Measurements from ENCODE around the gene RBM18. TPM values are rescaled to one million over a fixed set of nuclear protein-coding genes. Genes with fewer than 3 reads are reported as not detected.

The RBM18 gene, protein sequence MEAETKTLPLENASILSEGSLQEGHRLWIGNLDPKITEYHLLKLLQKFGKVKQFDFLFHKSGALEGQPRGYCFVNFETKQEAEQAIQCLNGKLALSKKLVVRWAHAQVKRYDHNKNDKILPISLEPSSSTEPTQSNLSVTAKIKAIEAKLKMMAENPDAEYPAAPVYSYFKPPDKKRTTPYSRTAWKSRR
- 9.1 and 15.7 TPM in 2 replicates for total RNA-seq (2014; rRNA removed; shearing (Covaris generic))

DNA sequence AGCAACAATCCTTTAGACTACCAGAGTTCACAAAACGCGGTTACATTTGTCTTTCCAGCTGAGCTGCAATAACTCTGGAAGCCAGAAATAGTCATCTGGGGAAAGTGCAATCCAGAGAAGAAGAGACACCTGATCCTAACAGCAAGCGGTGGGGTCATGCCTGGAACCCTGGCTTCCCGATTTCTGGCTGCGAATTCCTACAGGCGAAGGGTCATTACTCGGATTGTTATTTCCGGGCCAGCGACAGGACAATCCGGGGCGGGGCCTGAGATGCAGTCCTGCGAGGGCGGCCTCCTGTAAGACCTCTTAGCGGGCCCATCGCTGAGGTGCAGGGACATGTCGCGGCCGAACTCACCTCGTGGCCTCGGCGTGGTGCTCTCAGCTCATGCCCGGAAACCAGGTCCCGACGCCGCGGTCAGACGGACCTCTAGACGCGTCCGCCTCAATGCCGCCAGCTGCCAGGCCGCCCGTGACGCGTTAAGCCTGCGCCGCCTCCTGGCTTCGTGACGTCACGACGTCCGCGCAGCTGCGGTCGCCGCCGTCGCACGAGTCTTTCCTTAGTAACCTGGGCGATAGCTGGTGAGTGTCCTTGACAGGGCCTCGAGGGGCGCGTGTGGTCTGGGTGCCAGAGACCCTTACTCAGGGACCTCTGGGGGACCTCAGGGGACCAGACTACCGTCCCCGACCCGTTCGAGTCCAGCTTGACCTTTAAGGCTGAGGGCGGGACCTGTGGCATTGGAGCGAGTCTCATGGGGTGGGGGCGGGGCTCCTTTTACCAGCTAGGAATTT lies at the start of gene RBM18, which contains the start of gene MRRF:
RBM18 (minus strand) TSS at position 481 of the 789 bp plus-strand sequence. CDS start 3,348 bp downstream, outside the sequence.
MRRF (plus strand) TSS at position 523 of the 789 bp plus-strand sequence. CDS start 6,010 bp downstream, outside the sequence.
- peak; percentile 92 for DNase-seq (ENCODE audit: low spot score)

DNA sequence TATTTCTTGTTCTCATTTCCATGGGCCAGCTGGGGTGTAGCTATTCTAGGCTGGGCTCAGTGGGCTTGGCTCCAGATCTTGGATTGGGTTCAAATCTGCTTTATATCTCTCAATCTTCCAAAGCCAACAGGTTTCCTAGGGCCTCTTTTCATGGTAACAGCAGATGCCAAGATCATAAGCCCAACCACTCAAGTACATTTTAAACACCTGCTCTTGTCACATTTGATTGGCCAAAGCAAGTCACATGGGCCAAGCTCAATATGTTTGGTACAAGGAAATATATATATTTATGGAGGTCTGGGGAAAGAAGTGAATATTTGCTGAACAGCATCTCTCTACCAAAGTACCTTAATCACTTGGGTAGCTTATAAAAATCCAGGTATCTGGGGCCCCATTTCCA lies 49.5 kb upstream of the RBM18 start:
- DNase-seq (ENCODE audit: low spot score) = no peak

DNA sequence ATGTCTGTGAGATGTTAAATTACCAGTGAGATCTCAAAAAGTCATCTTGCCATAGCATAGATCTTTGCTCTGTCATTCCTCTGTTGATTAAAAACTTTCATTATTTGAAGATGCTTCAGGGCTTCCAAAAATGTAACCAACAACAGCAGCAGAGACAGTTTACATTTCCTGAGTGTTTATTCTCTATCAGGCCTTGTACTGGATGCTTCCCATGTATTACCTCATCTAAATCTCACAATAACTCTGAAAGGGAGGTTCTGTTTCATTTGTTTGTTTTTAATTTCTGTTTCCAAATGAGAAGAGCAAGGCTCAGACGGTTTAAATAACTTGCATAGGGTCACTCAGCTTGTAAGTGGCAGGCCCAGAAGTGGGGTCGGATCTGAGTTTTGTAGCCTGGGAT lies 45.2 kb upstream of the RBM18 start:
- DNase-seq (ENCODE audit: low spot score) = no peak

DNA sequence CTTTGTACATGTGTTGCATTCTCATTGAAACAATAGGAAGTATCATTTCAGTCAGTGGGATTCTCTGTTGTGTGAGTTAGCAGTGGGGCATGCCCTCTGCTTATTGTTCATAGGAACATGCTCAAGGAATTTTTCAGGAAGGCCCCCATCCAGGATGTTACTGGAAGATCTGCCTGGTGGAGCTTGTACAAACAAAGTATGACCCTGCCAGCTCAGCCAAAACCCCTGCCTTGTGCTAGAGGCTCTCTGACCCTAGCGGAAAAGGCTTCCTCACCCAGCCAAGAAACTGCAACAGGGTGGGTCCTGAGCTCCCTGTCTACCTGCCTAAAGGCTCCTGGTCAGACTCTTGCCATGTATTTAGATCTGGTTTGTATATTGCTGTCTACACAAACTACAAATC lies 43.3 kb upstream of the RBM18 start:
- DNase-seq (ENCODE audit: low spot score) = no peak

DNA sequence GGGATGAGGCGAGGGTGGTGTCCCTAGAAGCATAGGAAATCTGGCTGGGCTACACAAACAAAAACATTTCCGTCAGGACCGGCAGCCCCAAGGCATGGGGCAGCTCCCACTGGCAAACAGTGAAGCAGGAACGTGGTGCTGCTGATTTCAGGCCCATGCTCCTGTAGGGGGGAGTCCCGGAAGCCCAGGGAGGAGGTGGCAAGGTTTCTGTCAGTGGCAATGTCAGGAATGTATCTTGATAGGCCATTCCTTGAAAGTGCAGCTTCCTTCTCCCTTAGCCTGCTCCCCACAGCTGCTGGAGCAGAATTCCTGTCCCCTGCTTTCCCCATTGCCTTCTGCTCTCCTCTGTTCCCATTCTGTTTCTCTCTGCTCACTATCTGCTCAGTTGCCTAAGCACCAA lies 42.4 kb upstream of the RBM18 start:
- no peak for DNase-seq (ENCODE audit: low spot score)

DNA sequence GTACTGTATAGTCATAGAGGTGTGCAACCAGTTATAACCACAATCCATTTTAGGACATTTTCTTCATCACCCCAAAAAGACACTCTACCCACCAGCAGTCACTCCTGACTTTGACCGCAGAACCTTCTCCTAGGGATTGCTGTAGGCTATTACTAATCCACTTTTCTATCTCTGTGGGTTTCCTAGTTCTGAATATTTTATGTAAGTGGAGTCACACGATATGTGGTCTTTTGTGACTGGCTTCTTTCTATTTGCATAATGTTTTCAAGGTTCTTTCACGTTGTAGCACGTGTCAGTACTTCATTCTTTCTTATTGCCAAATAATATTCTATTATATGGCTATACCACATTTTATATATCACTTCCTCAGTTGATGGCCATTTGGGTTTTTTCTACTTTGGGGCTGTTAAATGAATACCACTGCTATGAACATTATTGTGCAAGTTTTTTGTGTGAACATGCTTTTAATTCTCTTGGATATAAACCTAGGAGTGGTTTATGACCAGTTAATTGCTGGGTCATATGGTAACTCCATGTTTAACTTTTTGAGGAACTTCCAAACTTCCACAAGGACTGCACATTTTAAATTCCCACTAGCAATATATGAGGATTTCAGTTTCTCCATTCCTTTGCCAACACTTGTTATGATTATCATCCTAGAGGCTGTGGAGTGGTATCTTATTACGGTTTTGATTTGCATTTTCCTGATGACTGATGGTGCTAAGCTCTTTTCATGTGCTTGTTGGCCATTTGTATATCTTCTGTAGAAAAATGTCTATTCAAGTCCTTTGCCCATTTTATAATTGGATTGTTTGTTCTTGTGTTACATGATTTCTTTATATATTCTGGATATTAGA lies 37.8 kb upstream of the RBM18 start:
- no peak for DNase-seq (ENCODE audit: low spot score)

DNA sequence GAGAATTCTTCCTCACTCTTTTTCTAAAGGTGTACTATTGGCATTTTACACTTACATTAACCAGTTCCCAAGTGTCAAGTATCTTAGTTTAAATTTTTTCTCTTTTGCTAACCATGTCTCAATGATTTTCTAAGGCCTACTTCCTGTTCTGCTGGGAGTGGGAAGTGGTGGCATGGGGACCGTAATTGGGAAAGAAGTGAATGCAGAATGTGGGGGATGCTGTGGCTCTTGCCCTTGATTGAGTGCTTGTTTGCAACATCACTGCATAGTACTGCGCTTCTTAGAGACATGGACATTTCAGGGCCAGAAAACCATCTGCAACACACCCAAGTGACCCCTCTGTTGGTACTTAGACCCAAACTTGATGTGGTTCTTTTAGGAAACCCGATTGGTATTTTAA lies 32.9 kb upstream of the RBM18 start:
- DNase-seq (ENCODE audit: low spot score) = no peak

DNA sequence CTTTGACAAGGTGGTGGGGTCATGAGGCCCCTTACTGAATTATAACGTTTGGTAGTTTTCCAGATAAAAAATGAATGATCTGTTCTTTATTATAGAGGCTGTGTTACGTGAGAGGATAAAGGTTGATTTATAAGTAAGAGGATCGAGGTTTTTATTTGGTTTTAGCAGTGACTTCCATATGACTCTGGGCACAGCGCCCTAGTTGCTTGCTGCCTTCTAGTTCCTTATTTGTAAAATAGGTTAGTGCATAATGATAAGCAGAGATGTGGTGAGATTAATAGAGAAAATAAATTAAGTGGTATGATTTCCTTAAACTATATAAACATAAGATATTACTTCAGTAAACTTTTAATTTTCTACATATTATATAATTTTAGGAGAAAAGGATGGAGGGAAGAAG lies 29.9 kb upstream of the RBM18 start:
- DNase-seq (ENCODE audit: low spot score) = no peak

DNA sequence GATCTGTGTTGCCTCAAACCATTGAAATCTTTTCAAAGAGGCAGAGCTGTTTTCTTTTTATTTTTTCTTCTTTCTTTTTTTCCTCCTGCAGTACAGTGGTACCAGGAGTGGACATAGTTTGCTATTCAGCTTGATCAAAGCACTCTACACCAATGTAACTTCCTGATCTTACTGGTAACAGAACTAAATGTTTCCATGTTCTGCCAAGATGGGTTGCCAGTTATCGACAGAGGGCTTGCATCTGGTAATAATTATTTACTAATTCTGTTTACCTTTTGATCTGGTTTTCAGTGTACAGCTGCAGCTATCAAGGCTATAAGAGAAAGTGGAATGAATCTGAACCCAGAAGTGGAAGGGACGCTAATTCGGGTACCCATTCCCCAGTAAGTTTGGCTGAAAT lies 26.8 kb upstream of the RBM18 start:
- DNase-seq (ENCODE audit: low spot score) = no peak

DNA sequence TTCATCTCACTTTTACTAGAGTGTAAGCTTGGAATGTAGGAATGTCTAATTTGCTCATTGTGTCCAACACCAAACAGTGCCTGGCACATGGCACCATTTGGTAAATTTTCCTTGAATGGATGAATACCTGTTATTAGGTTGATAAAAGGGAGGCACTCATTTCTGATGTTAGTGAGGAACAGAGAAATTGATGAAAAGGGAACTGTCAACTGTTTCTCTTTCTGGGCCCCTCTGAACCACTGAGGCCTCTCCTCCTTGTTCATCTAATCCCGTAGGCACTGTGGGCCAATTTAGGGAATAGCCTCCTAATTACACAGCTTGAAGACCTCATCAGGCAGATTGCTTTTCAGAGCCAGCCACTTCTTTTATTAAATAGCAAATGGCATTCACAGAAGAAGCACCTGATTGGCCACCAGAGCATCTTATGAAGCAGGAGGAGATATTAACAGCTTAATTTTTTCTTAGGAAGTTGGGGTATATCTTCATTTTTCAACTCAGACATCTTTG lies 22.6 kb upstream of the RBM18 start:
- DNase-seq (ENCODE audit: low spot score) = no peak

DNA sequence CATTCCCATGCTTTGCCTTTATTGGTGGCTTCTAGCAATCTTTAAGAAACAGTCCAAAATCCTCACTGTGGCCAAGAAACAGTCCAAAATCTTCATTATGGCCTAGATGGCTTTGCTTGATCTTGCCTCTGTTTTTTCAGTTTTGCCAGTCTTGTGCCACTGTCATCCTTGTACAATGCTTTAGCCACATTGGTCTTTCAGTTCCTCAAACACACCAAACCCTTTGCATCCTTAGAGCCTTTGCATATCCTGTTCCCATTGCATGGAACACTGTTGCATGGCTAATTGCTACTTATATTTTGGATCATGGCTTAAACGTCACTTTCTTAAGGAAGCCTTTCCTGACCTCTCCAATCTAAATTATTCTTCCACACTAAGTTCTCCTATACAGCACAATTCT lies 22.1 kb upstream of the RBM18 start:
- no peak for DNase-seq (ENCODE audit: low spot score)

DNA sequence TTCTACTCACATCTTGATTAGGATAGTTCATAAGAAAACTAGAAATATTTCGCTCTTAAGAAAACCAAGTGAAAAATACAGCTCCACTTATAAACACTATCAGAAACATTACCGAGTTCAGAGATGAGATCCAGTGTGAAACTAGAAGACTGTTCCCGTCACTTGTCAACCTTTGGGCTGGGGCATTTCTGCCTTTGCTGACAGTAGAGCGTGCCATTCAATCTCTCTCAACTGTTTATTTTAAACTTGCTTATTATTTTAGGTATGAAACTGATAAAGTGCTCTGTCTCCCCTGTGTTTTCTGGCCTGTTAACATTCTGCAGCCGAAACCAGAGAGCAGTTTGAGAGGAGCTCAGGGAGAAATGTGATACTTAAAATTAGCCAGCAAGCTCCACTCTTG lies 16.7 kb upstream of the RBM18 start:
- no peak for DNase-seq (ENCODE audit: low spot score)

DNA sequence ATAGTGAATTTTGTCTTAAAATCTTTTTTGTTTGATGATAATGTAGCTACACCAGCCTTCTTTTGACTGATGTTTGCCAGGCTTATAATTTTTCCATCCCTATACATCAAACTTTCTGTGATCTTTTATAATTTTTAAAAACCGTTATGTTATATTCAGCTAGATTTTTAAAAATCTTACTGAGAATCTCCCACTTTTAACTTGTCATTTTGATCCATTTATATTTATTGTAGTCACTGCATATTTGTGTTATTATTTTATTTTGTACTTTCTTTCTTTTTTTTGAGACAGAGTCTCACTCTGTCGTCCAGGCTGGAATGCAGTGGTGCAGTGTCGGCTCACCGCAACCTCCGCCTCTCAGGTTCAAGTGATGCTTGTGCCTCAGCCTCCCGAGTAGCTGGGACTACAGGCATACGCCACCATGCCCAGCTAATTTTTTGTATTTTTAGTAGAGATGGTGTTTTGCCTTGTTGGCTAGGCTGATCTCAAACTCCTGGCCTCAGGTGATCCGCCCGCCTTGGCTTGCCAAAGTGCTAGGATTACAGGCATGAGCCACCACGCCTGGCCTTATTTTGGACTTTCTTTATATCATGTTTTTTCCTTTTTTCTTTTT lies 12.8 kb upstream of the RBM18 start:
- DNase-seq (ENCODE audit: low spot score) = no peak

DNA sequence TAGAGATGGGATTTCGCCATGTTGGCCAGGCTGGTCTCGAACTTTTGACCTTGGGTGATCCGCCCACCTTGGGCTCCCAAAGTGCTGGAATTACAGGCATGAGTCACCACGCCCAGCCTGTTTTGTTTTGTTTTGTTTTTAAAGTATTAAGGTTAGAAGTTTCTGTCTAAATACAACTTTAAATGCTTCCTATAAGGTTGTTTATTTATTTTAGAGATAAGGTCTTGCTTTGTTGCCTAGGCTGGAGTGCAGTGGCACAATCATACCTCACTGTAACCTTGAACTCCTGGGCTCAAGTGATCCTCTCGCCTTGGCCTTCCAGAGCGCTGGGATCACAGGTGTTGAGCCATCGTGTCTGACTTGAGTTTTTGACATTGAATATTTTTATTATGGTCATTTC lies 11.5 kb upstream of the RBM18 start:
- DNase-seq (ENCODE audit: low spot score) = peak; percentile 10

DNA sequence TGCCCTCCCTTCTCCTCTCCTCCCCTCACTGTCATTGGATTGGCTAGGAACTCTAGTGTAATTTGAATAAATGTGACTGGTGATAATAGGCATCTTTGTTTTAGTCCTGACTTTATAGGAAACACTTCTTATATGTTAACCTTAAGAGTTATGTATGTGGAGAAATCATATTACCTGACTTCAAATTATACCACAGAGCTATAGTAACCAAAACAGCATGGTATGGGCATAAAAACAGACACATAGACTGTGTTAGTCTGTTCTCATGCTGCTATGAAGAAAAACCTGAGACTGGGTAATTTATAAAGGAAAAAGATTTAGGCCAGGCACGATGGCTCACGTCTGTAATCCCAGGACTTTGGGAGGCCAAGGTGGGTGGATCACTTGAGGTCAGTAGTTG lies 9.4 kb upstream of the RBM18 start:
- no peak for DNase-seq (ENCODE audit: low spot score)

DNA sequence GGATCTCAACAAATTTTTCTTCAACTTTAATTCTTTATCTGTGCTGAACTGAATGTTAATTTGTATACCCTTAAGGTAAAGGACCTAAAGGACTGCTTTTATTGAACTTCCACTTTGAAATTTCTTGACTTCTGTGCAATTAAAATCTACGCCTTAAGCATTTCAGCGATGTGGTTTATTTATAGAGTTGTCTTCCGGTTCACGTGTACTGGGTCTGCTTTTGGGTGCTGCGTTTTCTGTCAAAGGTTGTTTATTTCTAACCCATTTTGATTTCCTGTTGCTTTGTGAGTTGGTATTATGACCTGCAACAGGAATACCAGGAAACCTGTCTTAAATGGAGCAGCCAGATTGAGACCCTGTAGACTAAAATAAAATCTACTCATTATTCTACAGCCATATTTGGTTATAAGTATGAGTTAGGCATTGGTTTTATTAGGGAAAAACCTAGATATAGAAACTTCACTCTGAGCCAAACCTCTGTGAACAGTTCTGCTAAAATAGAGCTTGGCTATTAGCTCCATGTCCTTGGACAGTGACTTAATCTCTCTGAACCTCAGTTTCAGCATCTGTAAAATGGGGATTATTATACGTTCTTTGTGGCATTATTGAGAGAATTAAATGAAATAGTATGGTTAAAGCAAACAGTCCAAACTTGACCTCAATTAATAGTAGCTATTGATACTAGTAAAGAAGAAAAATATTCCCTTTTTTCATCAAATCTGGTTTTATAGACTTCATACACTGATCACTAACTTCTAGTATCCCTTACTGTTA lies 3.6 kb upstream of the RBM18 start:
- no peak for DNase-seq (ENCODE audit: low spot score)

DNA sequence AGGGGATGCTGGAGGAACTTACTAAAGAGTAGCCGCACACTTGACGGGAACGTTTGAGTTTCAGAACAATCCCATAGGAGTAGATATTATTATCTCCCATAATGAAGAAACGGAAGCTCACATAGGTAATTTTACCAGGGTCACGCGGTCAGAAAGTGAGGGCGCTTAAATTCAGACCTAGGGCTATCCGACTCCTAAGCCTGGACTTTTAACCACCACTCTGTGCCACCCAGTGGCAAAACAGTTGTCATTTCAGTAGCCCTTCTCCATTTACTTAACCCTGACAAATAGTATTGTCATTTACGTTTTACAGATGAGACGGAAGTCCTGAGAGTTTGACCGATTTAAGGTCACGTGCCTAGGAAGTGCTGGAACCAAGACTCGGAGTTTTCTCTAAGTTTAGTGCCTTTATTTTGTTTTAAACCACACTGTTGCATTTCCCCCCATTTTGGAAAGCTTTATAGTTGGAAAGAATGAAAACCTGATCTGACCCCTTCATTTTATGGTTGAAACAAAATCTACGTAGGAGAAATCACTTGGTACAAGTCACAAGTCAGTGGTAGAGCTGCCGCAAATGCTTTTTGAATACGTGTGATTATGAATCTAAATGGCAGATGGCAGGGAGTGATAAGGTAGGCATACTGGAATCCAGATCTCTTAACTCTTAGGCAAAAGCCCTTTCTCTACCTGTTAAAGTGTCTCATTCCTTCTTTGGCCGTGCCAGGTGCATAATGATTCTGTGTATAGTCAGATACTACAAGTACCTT lies 692 bp upstream of the RBM18 start:
- peak; percentile 24 for DNase-seq (ENCODE audit: low spot score)

DNA sequence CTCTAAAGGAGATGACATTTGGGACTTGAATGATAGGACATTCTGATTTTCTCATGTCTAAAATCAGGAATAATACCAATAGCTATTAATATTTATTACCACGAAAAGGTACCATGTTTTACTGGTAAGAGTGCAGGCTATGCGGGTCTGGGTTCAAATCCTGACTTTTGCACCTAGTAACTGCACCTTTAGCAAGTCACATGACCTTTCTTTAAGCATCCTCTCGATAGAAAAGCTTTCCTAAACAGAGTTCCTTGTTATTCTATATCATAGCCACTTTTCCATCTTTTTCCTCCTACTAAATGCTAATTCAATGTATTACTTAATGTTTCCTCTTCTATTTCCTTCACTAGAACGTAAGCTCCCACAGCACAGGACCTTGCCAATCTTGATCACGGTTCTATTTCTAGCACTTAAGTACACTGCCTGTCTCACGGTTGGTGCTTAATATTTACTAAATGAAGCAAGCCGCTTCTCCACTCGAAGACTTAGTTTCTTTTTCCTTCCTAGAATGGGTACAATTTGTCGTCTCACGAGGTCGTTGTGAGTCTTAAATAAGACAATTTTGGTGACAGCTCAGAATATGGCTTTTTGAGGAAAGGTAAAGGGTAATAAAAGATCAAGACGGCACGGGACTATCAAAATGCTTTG lies 816 bp downstream of the RBM18 start:
- DNase-seq (ENCODE audit: low spot score) = no peak

DNA sequence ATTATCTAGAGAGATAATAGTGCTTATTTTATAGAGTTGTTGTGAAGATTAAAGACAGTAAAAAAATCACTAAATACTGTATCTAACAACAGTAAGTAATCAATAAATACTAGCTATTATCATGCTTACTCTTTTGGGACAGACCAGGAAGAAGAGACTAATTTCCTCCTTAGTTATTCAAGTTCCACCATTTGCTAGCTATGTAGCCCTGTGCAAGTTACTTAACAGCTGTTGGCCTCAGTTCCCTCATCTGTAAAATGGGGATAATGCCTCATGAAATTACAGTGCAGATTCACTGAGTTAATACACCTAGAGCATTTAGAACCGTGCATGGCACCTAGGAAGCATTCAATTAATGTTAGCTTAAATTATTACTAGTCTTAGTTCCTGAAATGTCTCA lies 2.6 kb downstream of the RBM18 start:
- DNase-seq (ENCODE audit: low spot score) = no peak

DNA sequence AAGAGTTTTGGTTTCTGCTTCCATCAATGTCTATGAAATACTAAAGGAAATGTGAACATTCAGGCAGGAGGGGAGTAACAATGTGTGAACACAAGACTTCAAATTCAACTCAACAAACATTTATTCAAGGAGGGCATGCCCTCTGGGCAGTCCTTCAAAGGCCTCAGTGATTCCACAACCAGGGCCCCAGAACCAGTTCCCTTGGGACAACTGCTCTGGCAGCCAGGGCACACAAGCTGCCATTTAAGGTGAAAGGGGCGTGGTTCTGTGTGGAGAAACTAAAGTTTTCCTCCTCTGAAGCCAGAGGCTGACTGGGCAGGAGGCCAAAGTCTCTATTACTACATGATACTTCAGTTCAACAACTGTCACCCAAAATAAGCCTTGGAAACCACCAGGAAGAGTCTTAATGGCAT lies 3.2 kb downstream of the RBM18 start:
- peak; percentile 68 for DNase-seq (ENCODE audit: low spot score)

All from H4 (cell line).